Vagina (tissue), 2 donors: ENCODE measurements around the gene PTGES3.
"Not testable (repeated sequence)": the region's sequence is repeated elsewhere in the genome, so short reads cannot be mapped to it uniquely, and the experiment has no call there.

ENCODE experiments used
- CTCF ChIP-seq, 3 experiments: fragments of 450-650 bp in 2 of 3; fragments of 200-600 bp in 1 of 3; sonication (generic) in 1 of 3; IDR thresholded peaks; one replicate each; pipeline ENCODE4 v1.5.1; 2017 to 2019; ENCODE audit warnings: antibody characterized with exemption in 3 of 3, mild to moderate bottlenecking in 2 of 3, moderate library complexity in 2 of 3
- POLR2A ChIP-seq, 2 donors: fragments of 450-650 bp; IDR thresholded peaks; one replicate each; pipeline ENCODE4 v1.6.1; 2017; ENCODE audit warnings: antibody characterized with exemption in 2 of 2, mild to moderate bottlenecking in 2 of 2, moderate library complexity in 2 of 2
- POLR2AphosphoS5 ChIP-seq, 2 donors: sonication (generic); formaldehyde crosslinking; IDR thresholded peaks; one replicate each; pipeline ENCODE4 v1.9.0; 2017; ENCODE audit warnings: antibody characterized with exemption in 2 of 2, mild to moderate bottlenecking in 2 of 2, low read depth in 1 of 2; ENCODE audit not compliant: insufficient read depth in 1 of 2

- TF ChIP-seq CTCF (IDR thresholded peaks at IDR 0.05); POLR2A (IDR thresholded peaks at IDR 0.05); POLR2AphosphoS5 (IDR thresholded peaks at IDR 0.05; ENCODE audit: insufficient read depth in 1 of 2, low read depth in 1 of 2): not testable (repeated sequence)
Measured at GRCh38 chr12:56653781-56654180, 34.3 kb downstream of the PTGES3 start.
